Body of pancreas (tissue), 4 donors: Measurements from ENCODE around the gene ARHGAP6.

Source experiments
- POLR2A ChIP-seq, 3 donors: fragments of 450-650 bp; IDR thresholded peaks; one replicate each; pipeline ENCODE4 v1.6.1; 2016; ENCODE audit warnings: antibody characterized with exemption in 3 of 3, mild to moderate bottlenecking in 2 of 3
- TF ChIP-seq, protein P1 (sequence below), 7 experiments: fragments of 450-650 bp in 4 of 7; fragments of 200-600 bp in 3 of 7; sonication (generic) in 3 of 7; IDR thresholded peaks; one replicate each; pipeline ENCODE4 v1.5.1; 2016 to 2019; ENCODE audit warnings: antibody characterized with exemption in 7 of 7

DNA sequence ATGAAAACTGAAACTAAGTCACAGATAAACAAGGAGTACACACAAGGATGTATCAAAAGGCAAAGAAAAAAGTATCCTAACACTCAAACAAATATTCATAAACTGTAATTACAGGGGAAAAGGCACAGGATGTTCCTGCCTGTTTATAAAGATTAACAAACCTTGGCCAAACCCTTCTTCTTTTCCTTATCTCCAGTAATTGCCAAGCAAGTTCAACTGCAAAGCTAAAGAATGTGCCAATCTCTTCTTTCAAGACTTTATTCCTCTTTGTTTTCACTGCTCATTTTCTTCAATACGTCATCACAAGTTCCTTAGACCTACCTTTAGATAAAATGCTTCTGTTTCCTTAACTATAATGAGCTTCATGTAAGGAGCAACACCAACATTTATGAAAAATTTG lies 201.3 kb downstream of the ARHGAP6 start:
- no peak for TF ChIP-seq POLR2A (IDR thresholded peaks at IDR 0.05)
- TF ChIP-seq, protein P1, sequence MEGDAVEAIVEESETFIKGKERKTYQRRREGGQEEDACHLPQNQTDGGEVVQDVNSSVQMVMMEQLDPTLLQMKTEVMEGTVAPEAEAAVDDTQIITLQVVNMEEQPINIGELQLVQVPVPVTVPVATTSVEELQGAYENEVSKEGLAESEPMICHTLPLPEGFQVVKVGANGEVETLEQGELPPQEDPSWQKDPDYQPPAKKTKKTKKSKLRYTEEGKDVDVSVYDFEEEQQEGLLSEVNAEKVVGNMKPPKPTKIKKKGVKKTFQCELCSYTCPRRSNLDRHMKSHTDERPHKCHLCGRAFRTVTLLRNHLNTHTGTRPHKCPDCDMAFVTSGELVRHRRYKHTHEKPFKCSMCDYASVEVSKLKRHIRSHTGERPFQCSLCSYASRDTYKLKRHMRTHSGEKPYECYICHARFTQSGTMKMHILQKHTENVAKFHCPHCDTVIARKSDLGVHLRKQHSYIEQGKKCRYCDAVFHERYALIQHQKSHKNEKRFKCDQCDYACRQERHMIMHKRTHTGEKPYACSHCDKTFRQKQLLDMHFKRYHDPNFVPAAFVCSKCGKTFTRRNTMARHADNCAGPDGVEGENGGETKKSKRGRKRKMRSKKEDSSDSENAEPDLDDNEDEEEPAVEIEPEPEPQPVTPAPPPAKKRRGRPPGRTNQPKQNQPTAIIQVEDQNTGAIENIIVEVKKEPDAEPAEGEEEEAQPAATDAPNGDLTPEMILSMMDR (IDR thresholded peaks at IDR 0.05): no peak
